Astrocyte (in vitro differentiated cells and primary cell): Measurements from ENCODE around the gene ATP6V1F. TPM values are rescaled to one million over a fixed set of nuclear protein-coding genes. Genes with fewer than 3 reads are reported as not detected.

Source experiments
- DNase-seq: peaks from one replicate; pipeline ENCODE4 v3.0.0-alpha.2; 2010; ENCODE audit warnings: low read depth
- FAIRE-seq: peaks from 2 replicates; lab custom pipeline; 2011; peaks lifted over from hg19 to GRCh38; lab: Jason Lieb, UNC
- H2AFZ ChIP-seq: 2 replicates; pipeline ENCODE4 v1.6.0; 2012; ENCODE audit warnings: low read depth, low read length, inconsistent platforms
- H3K27ac ChIP-seq: 2 replicates; pipeline ENCODE4 v1.5.1; 2011; ENCODE audit warnings: low read depth, low read length, inconsistent platforms
- H3K27me3 ChIP-seq: 2 replicates; pipeline ENCODE4 v1.6.0; 2011; ENCODE audit warnings: low read length, inconsistent platforms; ENCODE audit not compliant: insufficient read depth
- H3K36me3 ChIP-seq: 2 replicates; pipeline ENCODE4 v1.5.1; 2011; ENCODE audit warnings: low read length, inconsistent platforms; ENCODE audit not compliant: insufficient read depth
- H3K4me1 ChIP-seq: 2 replicates; pipeline ENCODE4 v1.5.1; 2011; ENCODE audit warnings: low read length, inconsistent platforms; ENCODE audit not compliant: insufficient read depth
- H3K4me2 ChIP-seq: 2 replicates; pipeline ENCODE4 v1.6.0; 2012; ENCODE audit warnings: low read length, inconsistent platforms
- H3K4me3 ChIP-seq: 2 replicates; pipeline ENCODE4 v1.5.1; 2011; ENCODE audit warnings: low read depth, mild to moderate bottlenecking, low read length, inconsistent platforms; ENCODE audit not compliant: insufficient read depth
- H3K79me2 ChIP-seq: 2 replicates; pipeline ENCODE4 v1.6.0; 2012; ENCODE audit warnings: mild to moderate bottlenecking, low read length, inconsistent platforms; ENCODE audit not compliant: insufficient read depth
- H3K9ac ChIP-seq: 2 replicates; pipeline ENCODE4 v1.6.0; 2012; ENCODE audit warnings: mild to moderate bottlenecking, low read length, inconsistent platforms
- H3K9me3 ChIP-seq: 2 replicates; pipeline ENCODE4 v1.5.1; 2012; ENCODE audit warnings: low read depth, mild to moderate bottlenecking, low read length, inconsistent platforms; ENCODE audit not compliant: insufficient read depth
- H4K20me1 ChIP-seq: 2 replicates; pipeline ENCODE4 v1.6.0; 2012; ENCODE audit warnings: low read length, inconsistent platforms; ENCODE audit not compliant: insufficient read depth
- H3K27ac Mint-ChIP-seq: one replicate; pipeline ENCODE4 v1.8.0; 2021; ENCODE audit warnings: mild to moderate bottlenecking, mixed read lengths; ENCODE audit not compliant: unreplicated experiment
- H3K27me3 Mint-ChIP-seq: one replicate; pipeline ENCODE4 v1.8.0; 2021; ENCODE audit warnings: low read depth, mixed read lengths; ENCODE audit not compliant: unreplicated experiment
- H3K36me3 Mint-ChIP-seq: one replicate; pipeline ENCODE4 v1.8.0; 2021; ENCODE audit warnings: low read depth, mixed read lengths; ENCODE audit not compliant: unreplicated experiment
- H3K4me1 Mint-ChIP-seq: one replicate; pipeline ENCODE4 v1.8.0; 2021; ENCODE audit warnings: low read depth, mixed read lengths; ENCODE audit not compliant: unreplicated experiment
- H3K4me3 Mint-ChIP-seq: one replicate; pipeline ENCODE4 v1.8.0; 2021; ENCODE audit warnings: mild to moderate bottlenecking, moderate library complexity, mixed read lengths; ENCODE audit not compliant: unreplicated experiment
- H3K9me3 Mint-ChIP-seq: one replicate; pipeline ENCODE4 v1.8.0; 2021; ENCODE audit warnings: mild to moderate bottlenecking, mixed read lengths; ENCODE audit not compliant: unreplicated experiment
- CTCF ChIP-seq: IDR thresholded peaks from 2 replicates; pipeline ENCODE4 v1.5.1; 2011; ENCODE audit warnings: low read depth, mild to moderate bottlenecking, inconsistent platforms, low read length, moderate library complexity; ENCODE audit not compliant: insufficient read depth
- EZH2 ChIP-seq: IDR thresholded peaks from 2 replicates; pipeline ENCODE4 v1.6.1; 2012; ENCODE audit warnings: mild to moderate bottlenecking, low read length, inconsistent platforms; ENCODE audit not compliant: insufficient read depth
- total RNA-seq: library from RNA; stranded (reverse); gene quantifications from 2 replicates; pipeline ENCODE4 v1.2.1, GENCODE V29; 2021

The ATP6V1F gene
- total RNA-seq, 1 donor from 2014 or later = 193 TPM

- H2AFZ ChIP-seq = no peak overlapping the region
- FAIRE-seq = no peak
- no peaks in the 10 kb centered on the region for H3K36me3 ChIP-seq
- peaks cover 43% of the 10 kb centered on the region for H3K27me3 Mint-ChIP-seq
- H3K4me3 ChIP-seq = no peak overlapping the region
- peaks cover 9% of the 10 kb centered on the region for H3K9me3 Mint-ChIP-seq
- TF ChIP-seq EZH2 = no peak
- DNase-seq = no peak
- H3K4me3 Mint-ChIP-seq = no peak overlapping the region
- H3K4me2 ChIP-seq = no peak overlapping the region
- no peaks in the 10 kb centered on the region for H3K4me1 ChIP-seq
- no peaks in the 10 kb centered on the region for H3K9me3 ChIP-seq
- no peaks in the 10 kb centered on the region for H4K20me1 ChIP-seq
- H3K4me1 Mint-ChIP-seq = peaks cover 2% of the 10 kb centered on the region
- H3K36me3 Mint-ChIP-seq = peaks cover 8% of the 10 kb centered on the region
- H3K27me3 ChIP-seq = peaks cover 6% of the 10 kb centered on the region
- H3K27ac Mint-ChIP-seq = no peak overlapping the region
- H3K79me2 ChIP-seq = no peaks in the 10 kb centered on the region
- no peak overlapping the region for H3K9ac ChIP-seq
- no peak overlapping the region for H3K27ac ChIP-seq
Observed at GRCh38 chr7:128903621-128904361, 41.1 kb downstream of the ATP6V1F start.

GRCh38 chr7:128904381-128905197, 41.9 kb downstream of the ATP6V1F start:
- FAIRE-seq = no peak

More at GRCh38 chr7:128904381-128905197, 41.9 kb downstream of the ATP6V1F start:
- no peak overlapping the region for H3K4me3 Mint-ChIP-seq
- H3K4me1 Mint-ChIP-seq = peaks cover 4% of the 10 kb centered on the region
- H3K27ac ChIP-seq = no peak overlapping the region
- no peaks in the 10 kb centered on the region for H3K36me3 ChIP-seq
- H3K27me3 Mint-ChIP-seq = peaks cover 51% of the 10 kb centered on the region
- no peaks in the 10 kb centered on the region for H3K9me3 ChIP-seq
- H3K9ac ChIP-seq = no peak overlapping the region
- no peak overlapping the region for H3K4me3 ChIP-seq
- TF ChIP-seq EZH2 (no peak), CTCF (peak; percentile 63)
- H3K36me3 Mint-ChIP-seq = peaks cover 8% of the 10 kb centered on the region
- H3K79me2 ChIP-seq = no peaks in the 10 kb centered on the region
- no peak overlapping the region for H2AFZ ChIP-seq
- DNase-seq = peak; percentile 23
- H3K27ac Mint-ChIP-seq = no peak overlapping the region
- H4K20me1 ChIP-seq = no peaks in the 10 kb centered on the region
- peaks cover 6% of the 10 kb centered on the region for H3K9me3 Mint-ChIP-seq
- H3K4me1 ChIP-seq = peaks cover under 1% of the 10 kb centered on the region
- H3K4me2 ChIP-seq = no peak overlapping the region
- H3K27me3 ChIP-seq = peaks cover 13% of the 10 kb centered on the region
